Measurements from ENCODE around the gene JAKMIP1. TPM values are rescaled to one million over a fixed set of nuclear protein-coding genes. Genes with fewer than 3 reads are reported as not detected.

JAKMIP1 gene
- total RNA-seq, 1 experiment from 2014 or later, result not detected

GRCh38 chr4:6104541-6105130, 95.7 kb downstream of the JAKMIP1 start:
- ChIA-PET CTCF (no interaction called here), POLR2A (no interaction called here)
- TF ChIP-seq CTCF (IDR thresholded peaks at IDR 0.05) (no peak), REST (IDR thresholded peaks at IDR 0.05; ENCODE audit: insufficient read depth in 1 of 2, low read depth in 2 of 2, low read length in 1 of 2) (no peak)
- H3K9me3 ChIP-seq (ENCODE audit: control insufficient read depth, insufficient read depth, low read depth, low read length), result no peaks in the 10 kb centered on the region
- intact Hi-C loops (cut with micrococcal nuclease; ENCODE audit: unreplicated experiment) (no loop called here), in situ Hi-C loops (cut with HindIII; ENCODE audit: low pct_unique_long_range_greater_than_20kb, low sequenced_read_pairs) (no loop called here)
- no peaks in the 10 kb centered on the region for H3K36me3 ChIP-seq (ENCODE audit: control insufficient read depth, insufficient read depth, low read length)
- no peak overlapping the region for H3K4me3 ChIP-seq (ENCODE audit: low read depth in 2 of 2, low read length in 2 of 2)
- peaks cover 3% of the 10 kb centered on the region for H3K27me3 ChIP-seq (ENCODE audit: control insufficient read depth, insufficient read depth, low read length)
- ATAC-seq, result no peak
- no peak overlapping the region for H3K27ac ChIP-seq (ENCODE audit: low read length)
- no peak for DNase-seq (ENCODE audit: low read depth, low spot score)
- no peaks in the 10 kb centered on the region for H3K4me1 ChIP-seq (ENCODE audit: control insufficient read depth, insufficient read depth, low read length)
- no TSS peak for BruUV-seq (replicated peaks)

- no peak for DNase-seq (ENCODE audit: low read depth, low spot score)
- ATAC-seq, result no peak
- H3K27me3 ChIP-seq (ENCODE audit: control insufficient read depth, insufficient read depth, low read length), result peaks cover 5% of the 10 kb centered on the region
- TF ChIP-seq SIN3A (IDR thresholded peaks at IDR 0.05; ENCODE audit: borderline replicate concordance, insufficient read depth, low read depth, low read length), result no peak
- TF ChIP-seq POLR2AphosphoS5 (IDR thresholded peaks at IDR 0.05; ENCODE audit: low read depth, low read length), result no peak
- no peak for TF ChIP-seq REST (IDR thresholded peaks at IDR 0.05; ENCODE audit: insufficient read depth in 1 of 2, low read depth in 2 of 2, low read length in 1 of 2)
- no peak for TF ChIP-seq TCF7L2 (IDR thresholded peaks at IDR 0.05; ENCODE audit: low read depth, low read length)
- TF ChIP-seq CTCF (IDR thresholded peaks at IDR 0.05), result no peak
- H3K36me3 ChIP-seq (ENCODE audit: control insufficient read depth, insufficient read depth, low read length), result no peaks in the 10 kb centered on the region
- ChIA-PET POLR2A (interaction anchor here (0.7 kb wide), 1 partner anchor 37 kb away, joined by 10 read pairs; no protein-coding TSS in a partner anchor), CTCF (no interaction called here)
- in situ Hi-C loops (cut with HindIII; ENCODE audit: low pct_unique_long_range_greater_than_20kb, low sequenced_read_pairs), result no loop called here
- H3K4me3 ChIP-seq (ENCODE audit: low read depth in 2 of 2, low read length in 2 of 2), result no peak overlapping the region
- no peak overlapping the region for H3K27ac ChIP-seq (ENCODE audit: low read length)
- H3K4me1 ChIP-seq (ENCODE audit: control insufficient read depth, insufficient read depth, low read length), result no peaks in the 10 kb centered on the region
- H3K9me3 ChIP-seq (ENCODE audit: control insufficient read depth, insufficient read depth, low read depth, low read length), result no peaks in the 10 kb centered on the region
- intact Hi-C loops (cut with micrococcal nuclease; ENCODE audit: unreplicated experiment), result no loop called here
- no TSS peak for BruUV-seq (replicated peaks)
Measured at GRCh38 chr4:6097581-6097980, 102.8 kb downstream of the JAKMIP1 start.
